ENCODE measurements around the gene FAM83C.
"Not testable (repeated sequence)": the region's sequence is repeated elsewhere in the genome, so short reads cannot be mapped to it uniquely, and the experiment has no call there.

The FAM83C gene

GRCh38 chr20:35271073-35271882, 20.9 kb downstream of the FAM83C start:
- WGBS: 91% methylated on average over 20 of the region's 20 CpGs
- no peak overlapping the region for H3K4me3 ChIP-seq (ENCODE audit: low read length)
- no peaks in the 10 kb centered on the region for H3K27me3 ChIP-seq (ENCODE audit: insufficient read depth, low read length)
- no peaks in the 10 kb centered on the region for H3K9me3 ChIP-seq (ENCODE audit: insufficient read depth, low read depth, low read length)
- H3K9ac ChIP-seq (ENCODE audit: low read depth, low read length): no peak overlapping the region
- H3K4me1 ChIP-seq (ENCODE audit: insufficient read depth, low read length): peaks cover 7% of the 10 kb centered on the region; the same call in 1 of the 2 replicates
- H3K27ac ChIP-seq (ENCODE audit: low read depth, low read length): no peak overlapping the region
- H3K36me3 ChIP-seq (ENCODE audit: insufficient read depth, low read length): peaks cover 12% of the 10 kb centered on the region

- WGBS: 93% methylated on average over 19 of the region's 19 CpGs
- peak overlapping the region; percentile 44; the same call in 1 of the 2 replicates for H3K27ac ChIP-seq (ENCODE audit: low read depth, low read length)
- no peak overlapping the region for H3K4me3 ChIP-seq (ENCODE audit: low read length)
- no peaks in the 10 kb centered on the region for H3K9me3 ChIP-seq (ENCODE audit: insufficient read depth, low read depth, low read length)
- no peaks in the 10 kb centered on the region for H3K27me3 ChIP-seq (ENCODE audit: insufficient read depth, low read length)
- H3K4me1 ChIP-seq (ENCODE audit: insufficient read depth, low read length): peaks cover 7% of the 10 kb centered on the region; the same call in 1 of the 2 replicates
- H3K9ac ChIP-seq (ENCODE audit: low read depth, low read length): no peak overlapping the region
- H3K36me3 ChIP-seq (ENCODE audit: insufficient read depth, low read length): peaks cover 5% of the 10 kb centered on the region
These were observed 22.0 kb downstream of the FAM83C start for GRCh38 chr20:35270021-35270902.

GRCh38 chr20:35269055-35269781, 23.0 kb downstream of the FAM83C start:
- H3K4me3 ChIP-seq (ENCODE audit: low read length): no peak overlapping the region
- H3K27ac ChIP-seq (ENCODE audit: low read depth, low read length): peak overlapping the region; percentile 44; the same call in 1 of the 2 replicates
- no peak overlapping the region for H3K9ac ChIP-seq (ENCODE audit: low read depth, low read length)
- peaks cover 12% of the 10 kb centered on the region; the same call in 1 of the 2 replicates for H3K4me1 ChIP-seq (ENCODE audit: insufficient read depth, low read length)
- H3K27me3 ChIP-seq (ENCODE audit: insufficient read depth, low read length): no peaks in the 10 kb centered on the region
- WGBS: 54% methylated on average over 14 of the region's 14 CpGs
- H3K36me3 ChIP-seq (ENCODE audit: insufficient read depth, low read length): peaks cover 5% of the 10 kb centered on the region
- H3K9me3 ChIP-seq (ENCODE audit: insufficient read depth, low read depth, low read length): no peaks in the 10 kb centered on the region

GRCh38 chr20:35267092-35267491, 25.1 kb downstream of the FAM83C start:
- Histone ChIP-seq H3K9me3 (ENCODE audit: insufficient read depth, low read depth, low read length) (no peaks in the 10 kb centered on the region), H3K9ac (ENCODE audit: low read depth, low read length) (no peak overlapping the region), H3K4me3 (ENCODE audit: low read length) (no peak overlapping the region), H3K27ac (ENCODE audit: low read depth, low read length) (no peak overlapping the region), H3K27me3 (ENCODE audit: insufficient read depth, low read length) (no peaks in the 10 kb centered on the region), H3K36me3 (ENCODE audit: insufficient read depth, low read length) (peaks cover 5% of the 10 kb centered on the region; the same call in 1 of the 2 replicates), H3K4me1 (ENCODE audit: insufficient read depth, low read length) (peaks cover 24% of the 10 kb centered on the region)
- WGBS: 92% methylated on average over 16 of the region's 16 CpGs

GRCh38 chr20:35264755-35265154, 27.5 kb downstream of the FAM83C start:
- no peak overlapping the region for H3K4me3 ChIP-seq (ENCODE audit: low read length)
- no peaks in the 10 kb centered on the region for H3K27me3 ChIP-seq (ENCODE audit: insufficient read depth, low read length)
- WGBS: 56% methylated on average over 1 of the region's 1 CpG
- no peak overlapping the region for H3K27ac ChIP-seq (ENCODE audit: low read depth, low read length)
- H3K36me3 ChIP-seq (ENCODE audit: insufficient read depth, low read length): no peaks in the 10 kb centered on the region
- no peak overlapping the region for H3K9ac ChIP-seq (ENCODE audit: low read depth, low read length)
- peaks cover 41% of the 10 kb centered on the region for H3K4me1 ChIP-seq (ENCODE audit: insufficient read depth, low read length)
- H3K9me3 ChIP-seq (ENCODE audit: insufficient read depth, low read depth, low read length): no peaks in the 10 kb centered on the region

- H3K4me1 ChIP-seq (ENCODE audit: insufficient read depth, low read length): peaks cover 42% of the 10 kb centered on the region
- WGBS: 79% methylated on average over 17 of the region's 17 CpGs
- no peaks in the 10 kb centered on the region for H3K36me3 ChIP-seq (ENCODE audit: insufficient read depth, low read length)
- H3K27ac ChIP-seq (ENCODE audit: low read depth, low read length): peak overlapping the region; percentile 100
- H3K27me3 ChIP-seq (ENCODE audit: insufficient read depth, low read length): no peaks in the 10 kb centered on the region
- no peaks in the 10 kb centered on the region for H3K9me3 ChIP-seq (ENCODE audit: insufficient read depth, low read depth, low read length)
- H3K4me3 ChIP-seq (ENCODE audit: low read length): peak overlapping the region; percentile 10; the same call in 1 of the 2 replicates
- peak overlapping the region; percentile 90 for H3K9ac ChIP-seq (ENCODE audit: low read depth, low read length)
These were observed 28.5 kb downstream of the FAM83C start for GRCh38 chr20:35263532-35264341.

GRCh38 chr20:35262731-35263531, 29.3 kb downstream of the FAM83C start:
- H3K9me3 ChIP-seq (ENCODE audit: insufficient read depth, low read depth, low read length); H3K27me3 ChIP-seq (ENCODE audit: insufficient read depth, low read length); H3K36me3 ChIP-seq (ENCODE audit: insufficient read depth, low read length): not testable (repeated sequence)
- H3K9ac ChIP-seq (ENCODE audit: low read depth, low read length): peak overlapping the region; percentile 90
- H3K4me1 ChIP-seq (ENCODE audit: insufficient read depth, low read length): peaks cover 42% of the 10 kb centered on the region
- H3K27ac ChIP-seq (ENCODE audit: low read depth, low read length): peak overlapping the region; percentile 100
- WGBS: 13% methylated on average over 5 of the region's 8 CpGs
- peak overlapping the region; percentile 10; the same call in 1 of the 2 replicates for H3K4me3 ChIP-seq (ENCODE audit: low read length)

- H3K9me3 ChIP-seq (ENCODE audit: insufficient read depth, low read depth, low read length); H3K27me3 ChIP-seq (ENCODE audit: insufficient read depth, low read length); H3K4me3 ChIP-seq (ENCODE audit: low read length); H3K36me3 ChIP-seq (ENCODE audit: insufficient read depth, low read length): not testable (repeated sequence)
- Histone ChIP-seq H3K27ac (ENCODE audit: low read depth, low read length) (peak overlapping the region; percentile 93), H3K4me1 (ENCODE audit: insufficient read depth, low read length) (peaks cover 42% of the 10 kb centered on the region), H3K9ac (ENCODE audit: low read depth, low read length) (peak overlapping the region; percentile 56; the same call in 1 of the 2 replicates)
- WGBS: 5% methylated on average over 7 of the region's 10 CpGs
These were observed 29.9 kb downstream of the FAM83C start for GRCh38 chr20:35262321-35262720.

GRCh38 chr20:35260426-35260825, 31.8 kb downstream of the FAM83C start:
- Histone ChIP-seq H3K27ac (ENCODE audit: low read depth, low read length) (peak overlapping the region; percentile 93), H3K4me3 (ENCODE audit: low read length) (no peak overlapping the region), H3K9me3 (ENCODE audit: insufficient read depth, low read depth, low read length) (no peaks in the 10 kb centered on the region), H3K36me3 (ENCODE audit: insufficient read depth, low read length) (peaks cover 3% of the 10 kb centered on the region; the same call in 1 of the 2 replicates), H3K4me1 (ENCODE audit: insufficient read depth, low read length) (peaks cover 42% of the 10 kb centered on the region), H3K9ac (ENCODE audit: low read depth, low read length) (0 out of 2 replicates have a peak overlapping the region, but pooled peaks have one; percentile 10), H3K27me3 (ENCODE audit: insufficient read depth, low read length) (no peaks in the 10 kb centered on the region)
- 82% methylated on average over 6 of the region's 6 CpGs for WGBS
